Stimulated activated CD4-positive, alpha-beta T cell treated with anti-CD3 and anti-CD28 coated beads, Interleukin-2, amount 100 ng/mL, for 48 hours (primary cell): Measurements from ENCODE around the gene ERF.

Experiments
- DNase-seq, 2 donors: peaks; one replicate each; pipeline ENCODE4 v3.0.0-alpha.2; 2020

ERF gene

DNA sequence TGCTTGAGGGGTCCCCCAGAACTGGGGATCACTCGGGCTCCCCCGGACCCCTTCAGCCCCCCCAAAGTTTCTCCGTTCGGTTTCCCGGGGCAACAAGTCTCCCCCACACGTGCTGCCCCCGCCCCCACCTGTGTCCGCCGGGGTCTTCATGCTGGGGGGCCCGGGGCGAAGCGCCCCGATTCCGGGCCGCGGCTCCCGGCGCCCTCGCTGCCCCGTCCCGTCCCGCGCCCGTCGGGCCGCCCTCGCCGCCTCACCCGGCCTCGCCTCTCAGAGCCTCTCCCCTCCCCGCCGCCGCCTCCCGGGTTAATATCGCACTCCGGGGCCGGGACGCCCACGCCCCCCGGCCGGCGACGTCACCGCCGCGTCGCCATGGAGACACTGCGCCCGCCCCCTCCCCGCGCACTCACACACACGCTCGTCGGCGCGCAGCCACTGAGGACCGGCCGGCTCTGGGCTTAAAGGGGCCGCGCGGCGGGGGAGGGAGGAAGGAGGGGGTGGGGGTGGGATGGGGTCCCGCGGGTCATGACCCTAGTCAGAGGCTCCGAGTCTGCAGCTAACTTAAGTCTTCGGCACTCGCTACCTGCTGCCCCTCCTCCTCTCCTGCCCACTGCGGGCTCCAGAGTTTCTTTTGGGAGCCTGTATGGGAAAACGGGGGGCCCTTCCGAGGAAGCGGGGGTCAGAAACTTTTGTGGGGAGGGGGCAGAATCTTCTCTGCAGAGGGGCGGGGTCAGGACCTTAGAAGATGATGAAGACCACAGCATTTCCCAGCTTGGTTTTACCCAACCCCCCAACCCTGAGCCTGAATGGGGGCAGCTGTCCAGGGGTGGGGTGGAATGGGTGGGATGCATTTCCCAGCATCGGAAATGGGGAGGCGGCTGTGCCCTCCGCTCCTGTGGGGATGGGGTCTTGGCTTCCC lies at the start of gene ERF:
Gene ERF, minus strand, starts transcription at position 279 of the 916 bp plus-strand sequence. Its CDS starts 129 bp downstream, at position 150.
- peak; percentile 91 to 95 for DNase-seq

DNA sequence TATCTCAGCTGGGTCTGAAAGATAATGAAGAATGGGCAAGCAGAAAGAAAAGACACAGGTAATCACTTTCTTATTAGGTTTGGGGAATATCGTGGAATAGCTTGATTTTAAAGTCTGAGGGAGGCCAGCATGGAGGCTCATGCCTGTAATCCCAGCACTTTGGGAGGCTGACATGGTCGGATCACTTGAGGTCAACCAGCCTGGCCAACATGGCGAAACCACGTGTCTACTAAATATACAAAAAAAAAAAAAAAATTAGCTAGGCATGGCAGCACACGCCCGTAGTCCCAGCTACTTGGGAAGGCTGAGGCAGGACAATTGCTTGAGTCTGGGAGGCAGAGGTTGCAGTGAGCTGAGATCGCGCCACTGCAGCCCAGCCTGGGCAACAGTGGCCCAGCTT lies 48.9 kb upstream of the ERF start:
- no peak for DNase-seq

DNA sequence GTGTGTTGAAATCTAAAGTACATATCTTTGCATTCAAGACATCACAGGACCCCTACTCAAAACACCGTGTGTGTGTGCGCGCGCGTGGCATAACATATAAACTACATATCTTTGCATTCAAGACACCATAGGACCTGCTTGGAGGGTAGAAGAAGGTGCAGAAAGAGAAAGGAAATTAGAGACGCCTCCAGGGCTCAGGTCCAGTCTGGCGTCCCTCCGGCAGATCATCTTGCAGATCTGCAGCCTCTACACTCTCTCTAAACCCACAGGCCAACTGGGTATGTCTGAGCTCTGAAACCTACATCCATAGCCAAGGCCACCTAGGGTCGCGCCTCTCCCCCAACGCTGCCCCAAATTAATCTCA lies 48.2 kb upstream of the ERF start:
- no peak for DNase-seq

DNA sequence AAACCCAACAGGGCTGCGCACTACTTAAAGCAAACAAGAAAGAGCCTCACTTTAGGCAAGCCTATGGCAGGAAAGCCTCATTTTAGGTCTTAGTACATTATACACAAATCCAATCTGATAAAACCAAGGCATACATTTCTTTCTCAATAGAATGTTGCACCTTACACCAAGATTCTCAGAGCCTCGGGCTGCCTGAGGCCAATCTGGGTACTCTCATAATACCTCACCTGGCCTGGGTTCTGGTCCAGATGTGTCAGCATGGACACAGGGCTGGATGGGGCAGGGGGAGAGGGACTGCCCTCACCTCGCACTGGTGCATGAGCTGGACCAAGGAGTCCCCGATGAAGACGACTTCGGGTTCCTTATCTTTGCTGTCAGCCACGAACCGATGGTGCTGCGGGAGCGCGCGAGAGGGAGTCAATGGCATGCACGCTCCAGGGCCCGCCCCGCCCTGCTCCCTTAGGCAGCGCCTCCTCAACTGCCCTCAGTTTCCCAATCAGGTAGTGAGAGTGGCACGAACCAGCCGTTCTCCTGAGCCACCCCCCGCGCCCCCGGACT lies 46.8 kb upstream of the ERF start, which contains the start of gene PRR19:
Gene PRR19, plus strand, starts transcription at position 487 of the 558 bp plus-strand sequence. CDS start 7,453 bp downstream, outside the sequence.
- DNase-seq = no peak

DNA sequence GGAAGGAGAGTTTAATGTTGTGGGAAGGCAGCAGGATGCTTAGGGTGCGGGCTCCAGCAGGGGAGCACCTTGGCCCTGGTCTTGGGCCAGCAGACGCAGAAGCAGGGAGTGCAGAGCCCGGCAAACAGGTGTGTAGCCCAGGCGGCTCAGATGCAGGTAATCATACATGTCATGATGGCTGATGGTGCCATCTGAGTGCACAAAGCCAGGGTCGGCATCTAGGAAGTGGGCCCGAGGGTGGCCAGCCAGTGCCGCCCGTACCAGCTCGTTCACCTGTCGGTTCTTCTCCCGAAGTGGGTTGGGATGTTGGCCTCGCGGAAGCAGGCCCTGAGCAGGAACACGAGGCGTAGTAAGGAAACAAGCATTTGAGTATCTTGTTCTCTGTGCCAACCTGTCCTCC lies 42.1 kb upstream of the ERF start:
- no peak for DNase-seq

DNA sequence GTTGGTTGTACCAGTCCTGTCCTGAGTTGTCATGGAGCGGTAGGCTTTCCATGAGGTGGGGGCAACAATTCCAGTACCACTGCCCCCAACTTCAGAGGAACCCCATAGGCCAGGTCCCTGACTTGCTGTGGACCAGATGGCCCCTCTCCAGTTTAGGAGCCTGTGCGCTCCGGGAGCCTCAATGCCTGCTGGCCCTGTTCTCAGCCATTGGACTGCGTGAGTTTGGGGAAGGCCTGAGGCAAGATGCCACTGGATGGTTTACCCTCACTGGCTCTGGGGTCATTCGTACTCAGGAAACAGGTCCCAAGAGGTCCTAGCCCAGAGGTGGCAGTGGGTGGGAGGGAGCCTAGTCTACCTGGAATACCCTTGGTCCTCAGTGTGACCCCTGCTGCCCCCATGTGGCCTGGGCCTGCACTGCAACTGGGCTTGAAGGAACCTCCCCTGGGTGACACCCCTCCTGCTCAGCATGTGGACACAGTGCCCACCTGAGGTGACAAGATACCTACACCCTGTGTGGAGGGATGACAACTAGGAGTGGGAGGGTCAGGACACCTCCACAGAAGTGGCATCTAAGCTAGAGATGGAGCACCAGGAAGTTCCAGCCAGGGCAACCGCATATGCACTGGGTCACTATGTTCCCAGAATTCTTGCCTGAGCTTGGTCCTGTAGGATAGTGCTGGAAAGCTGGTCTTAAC lies 41.0 kb upstream of the ERF start:
- peak; percentile 91 to 95 for DNase-seq

DNA sequence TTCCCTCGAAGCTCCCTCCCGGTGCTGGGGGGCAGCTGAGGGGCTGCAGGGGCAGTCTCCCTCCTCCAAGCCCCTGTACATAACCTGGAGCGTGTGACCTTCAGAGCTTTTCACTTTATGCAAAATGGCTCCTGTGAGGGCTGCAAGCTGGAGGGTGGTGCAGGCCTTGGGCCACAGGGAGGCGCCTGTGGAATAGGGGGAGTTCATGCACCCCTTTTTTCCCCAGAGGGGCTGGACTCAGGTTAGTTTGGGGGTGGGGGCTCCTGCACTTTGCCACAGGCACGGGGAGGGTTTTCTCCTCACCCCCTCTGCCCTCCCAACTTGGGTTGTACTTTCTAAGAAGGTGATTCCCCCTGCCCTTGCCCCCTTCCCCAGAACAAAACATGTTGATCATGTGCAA lies 40.4 kb upstream of the ERF start:
- no peak for DNase-seq

DNA sequence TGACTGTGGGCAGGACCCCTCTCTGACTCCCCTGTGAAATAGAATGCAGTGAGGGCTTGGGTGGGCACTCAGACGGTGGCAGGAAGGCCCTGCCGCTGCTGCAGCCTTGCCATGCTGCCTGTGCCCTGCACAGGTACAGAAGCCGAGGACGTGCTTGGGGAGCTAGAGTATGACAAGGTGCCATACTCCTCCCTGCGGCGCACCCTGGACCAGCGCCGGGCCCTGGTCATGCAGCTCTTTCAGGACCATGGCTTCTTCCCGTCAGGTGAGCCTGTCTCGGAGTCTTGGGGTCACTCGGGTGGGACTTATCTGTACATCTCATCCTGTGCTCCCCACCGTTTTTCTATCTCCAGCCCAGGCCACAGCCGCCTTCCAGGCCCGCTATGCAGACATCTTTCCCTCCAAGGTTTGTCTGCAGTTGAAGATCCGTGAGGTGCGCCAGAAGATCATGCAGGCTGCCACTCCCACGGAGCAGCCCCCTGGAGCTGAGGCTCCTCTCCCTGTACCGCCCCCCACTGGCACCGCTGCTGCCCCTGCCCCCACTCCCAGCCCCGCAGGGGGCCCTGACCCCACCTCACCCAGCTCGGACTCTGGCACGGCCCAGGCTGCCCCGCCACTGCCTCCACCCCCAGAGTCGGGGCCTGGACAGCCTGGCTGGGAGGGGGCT lies 39.7 kb upstream of the ERF start:
- DNase-seq = no peak

DNA sequence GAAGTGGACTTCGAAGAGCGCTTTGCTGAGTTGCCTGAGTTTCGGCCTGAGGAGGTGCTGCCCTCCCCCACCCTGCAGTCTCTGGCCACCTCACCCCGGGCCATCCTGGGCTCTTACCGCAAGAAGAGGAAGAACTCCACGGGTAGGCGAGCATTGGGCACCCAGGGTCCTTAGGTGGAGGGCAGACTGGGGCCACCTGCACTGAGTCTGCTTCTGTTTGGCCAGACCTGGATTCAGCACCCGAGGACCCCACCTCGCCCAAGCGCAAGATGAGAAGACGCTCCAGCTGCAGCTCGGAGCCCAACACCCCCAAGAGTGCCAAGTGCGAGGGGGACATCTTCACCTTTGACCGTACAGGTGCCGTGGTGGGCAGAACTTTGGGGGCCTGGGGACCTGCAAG lies 39.0 kb upstream of the ERF start:
- no peak for DNase-seq

DNA sequence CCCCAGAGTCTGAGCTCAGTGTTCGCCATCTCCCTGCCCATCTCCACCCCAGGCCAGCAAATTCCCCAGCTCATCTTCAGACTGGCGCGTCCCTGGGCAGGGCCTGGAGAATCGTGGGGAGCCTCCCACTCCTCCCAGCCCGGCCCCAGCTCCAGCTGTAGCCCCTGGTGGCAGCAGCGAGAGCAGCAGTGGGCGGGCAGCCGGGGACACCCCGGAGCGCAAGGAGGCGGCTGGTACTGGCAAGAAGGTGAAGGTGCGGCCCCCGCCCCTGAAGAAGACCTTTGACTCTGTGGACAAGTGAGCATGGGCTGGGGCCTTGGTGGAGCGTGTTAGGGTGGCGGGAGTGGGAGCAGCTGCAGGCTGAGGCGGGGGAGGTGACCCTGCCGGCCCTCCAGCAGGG lies 38.6 kb upstream of the ERF start:
- DNase-seq = no peak

DNA sequence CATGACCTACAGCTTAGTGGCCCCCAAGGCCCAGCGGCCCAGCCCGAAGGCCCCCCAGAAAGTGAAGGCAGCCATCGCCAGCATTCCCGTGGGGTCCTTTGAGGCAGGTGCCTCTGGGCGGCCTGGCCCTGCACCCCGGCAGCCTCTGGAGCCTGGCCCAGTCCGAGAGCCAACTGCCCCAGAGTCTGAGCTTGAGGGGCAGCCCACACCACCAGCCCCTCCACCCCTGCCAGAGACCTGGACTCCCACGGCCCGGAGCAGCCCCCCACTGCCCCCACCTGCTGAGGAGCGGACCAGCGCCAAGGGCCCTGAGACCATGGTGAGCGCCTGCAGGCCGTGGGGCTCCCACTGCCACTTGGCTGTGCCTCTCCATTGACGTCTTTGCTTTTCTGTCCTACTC lies 38.0 kb upstream of the ERF start:
- no peak for DNase-seq

DNA sequence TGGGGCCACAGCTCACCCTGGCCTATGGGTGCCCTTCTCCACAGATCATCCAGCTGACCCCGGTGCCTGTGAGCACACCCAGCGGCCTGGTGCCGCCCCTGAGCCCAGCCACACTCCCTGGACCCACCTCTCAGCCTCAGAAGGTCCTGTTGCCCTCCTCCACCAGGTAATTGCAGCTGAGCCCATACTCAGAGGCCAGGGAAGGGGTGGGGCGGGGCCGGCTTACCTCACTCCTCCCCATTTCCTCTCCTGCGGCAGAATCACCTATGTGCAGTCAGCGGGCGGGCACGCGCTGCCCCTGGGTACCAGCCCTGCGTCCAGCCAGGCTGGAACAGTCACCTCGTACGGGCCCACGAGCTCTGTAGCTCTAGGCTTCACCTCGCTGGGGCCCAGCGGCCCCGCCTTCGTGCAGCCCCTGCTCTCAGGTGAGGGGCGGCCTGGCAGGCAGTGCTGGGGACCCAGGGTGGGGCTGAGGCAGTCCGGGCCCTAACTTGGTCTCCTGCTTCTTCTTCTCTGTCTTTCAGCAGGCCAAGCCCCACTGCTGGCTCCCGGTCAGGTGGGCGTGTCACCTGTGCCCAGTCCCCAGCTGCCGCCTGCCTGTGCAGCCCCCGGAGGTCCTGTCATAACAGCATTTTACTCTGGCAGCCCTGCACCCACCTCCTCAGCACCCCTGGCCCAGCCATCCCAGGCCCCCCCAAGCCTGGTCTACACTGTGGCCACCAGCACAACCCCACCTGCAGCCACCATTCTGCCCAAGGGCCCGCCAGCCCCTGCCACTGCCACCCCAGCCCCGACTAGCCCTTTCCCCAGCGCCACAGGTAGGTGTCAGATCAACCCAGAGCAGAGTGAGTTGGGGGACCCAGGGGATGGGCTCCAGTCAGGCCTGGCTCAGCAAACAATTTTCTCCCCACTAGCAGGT lies 37.4 kb upstream of the ERF start:
- no peak for DNase-seq

DNA sequence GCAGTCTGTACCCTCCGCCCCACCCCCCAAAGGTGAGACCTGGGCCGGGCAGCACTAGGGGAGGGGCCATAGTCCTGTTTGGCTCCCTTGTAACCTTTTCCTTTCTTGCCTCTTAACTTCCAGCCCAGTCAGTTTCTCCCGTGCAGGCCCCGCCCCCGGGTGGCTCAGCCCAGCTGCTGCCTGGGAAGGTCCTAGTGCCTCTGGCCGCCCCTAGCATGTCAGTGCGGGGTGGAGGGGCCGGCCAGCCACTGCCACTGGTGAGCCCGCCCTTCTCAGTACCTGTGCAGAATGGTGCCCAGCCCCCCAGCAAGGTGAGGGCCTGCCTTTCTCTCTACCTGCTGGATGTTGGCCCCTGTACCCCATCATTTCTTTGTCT lies 36.5 kb upstream of the ERF start:
- DNase-seq = no peak

DNA sequence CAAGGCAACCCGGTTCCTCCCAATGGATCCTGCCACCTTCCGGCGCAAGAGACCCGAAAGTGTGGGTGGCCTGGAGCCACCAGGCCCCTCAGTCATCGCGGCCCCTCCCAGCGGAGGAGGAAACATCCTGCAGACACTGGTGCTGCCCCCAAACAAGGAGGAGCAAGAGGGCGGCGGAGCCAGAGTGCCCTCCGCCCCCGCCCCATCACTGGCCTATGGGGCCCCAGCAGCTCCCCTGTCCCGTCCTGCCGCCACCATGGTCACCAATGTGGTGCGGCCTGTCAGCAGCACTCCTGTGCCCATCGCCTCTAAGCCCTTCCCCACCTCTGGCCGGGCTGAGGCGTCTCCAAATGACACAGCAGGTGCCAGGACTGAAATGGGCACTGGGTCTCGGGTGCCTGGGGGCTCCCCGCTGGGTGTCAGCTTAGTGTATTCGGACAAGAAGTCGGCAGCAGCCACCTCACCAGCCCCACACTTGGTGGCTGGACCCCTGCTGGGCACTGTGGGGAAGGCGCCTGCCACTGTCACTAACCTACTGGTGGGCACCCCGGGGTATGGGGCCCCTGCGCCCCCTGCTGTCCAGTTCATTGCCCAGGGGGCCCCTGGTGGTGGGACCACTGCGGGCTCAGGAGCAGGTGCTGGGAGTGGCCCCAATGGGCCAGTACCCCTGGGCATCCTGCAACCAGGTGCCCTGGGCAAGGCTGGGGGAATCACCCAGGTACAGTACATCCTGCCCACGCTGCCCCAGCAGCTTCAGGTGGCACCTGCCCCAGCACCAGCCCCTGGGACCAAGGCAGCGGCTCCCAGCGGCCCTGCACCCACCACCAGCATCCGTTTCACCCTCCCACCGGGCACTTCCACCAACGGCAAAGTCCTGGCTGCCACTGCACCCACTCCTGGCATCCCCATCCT lies 35.9 kb upstream of the ERF start:
- peak; percentile 39 to 55 for DNase-seq

DNA sequence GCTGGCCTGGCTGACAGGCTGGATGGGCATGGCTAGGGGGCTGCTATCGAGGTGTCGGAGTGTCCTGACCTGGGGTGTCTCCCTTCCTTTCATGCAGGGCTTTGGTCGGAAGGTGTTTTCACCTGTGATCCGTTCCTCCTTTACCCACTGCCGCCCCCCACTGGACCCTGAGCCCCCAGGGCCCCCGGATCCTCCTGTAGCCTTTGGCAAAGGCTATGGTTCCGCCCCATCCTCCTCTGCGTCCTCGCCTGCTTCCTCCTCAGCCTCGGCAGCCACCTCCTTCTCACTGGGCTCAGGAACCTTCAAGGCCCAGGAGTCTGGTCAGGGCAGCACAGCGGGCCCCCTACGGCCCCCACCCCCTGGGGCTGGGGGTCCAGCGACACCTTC lies 35.2 kb upstream of the ERF start:
- no peak for DNase-seq

DNA sequence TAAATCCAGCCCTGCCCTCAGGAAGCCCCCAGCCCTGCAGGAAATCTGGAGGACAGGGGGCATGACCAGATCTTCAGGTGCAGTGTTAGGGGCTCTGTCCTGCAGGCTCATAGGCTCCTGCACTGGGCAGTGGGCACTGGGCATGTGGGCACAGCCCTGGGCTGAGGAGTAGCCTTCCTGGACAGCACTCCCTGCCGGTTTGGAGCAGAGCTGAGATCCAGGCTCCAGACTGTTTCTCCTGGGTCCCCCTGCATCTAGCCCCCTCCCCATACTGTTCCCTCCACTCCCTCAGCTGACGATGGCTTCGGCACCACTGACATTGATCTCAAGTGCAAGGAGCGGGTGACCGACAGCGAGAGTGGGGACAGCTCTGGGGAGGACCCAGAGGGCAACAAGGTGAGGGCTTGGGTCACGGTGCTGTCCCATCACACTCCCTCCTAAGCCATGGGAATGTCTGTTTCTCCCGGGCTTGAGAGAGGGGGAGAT lies 34.7 kb upstream of the ERF start:
- DNase-seq = no peak

DNA sequence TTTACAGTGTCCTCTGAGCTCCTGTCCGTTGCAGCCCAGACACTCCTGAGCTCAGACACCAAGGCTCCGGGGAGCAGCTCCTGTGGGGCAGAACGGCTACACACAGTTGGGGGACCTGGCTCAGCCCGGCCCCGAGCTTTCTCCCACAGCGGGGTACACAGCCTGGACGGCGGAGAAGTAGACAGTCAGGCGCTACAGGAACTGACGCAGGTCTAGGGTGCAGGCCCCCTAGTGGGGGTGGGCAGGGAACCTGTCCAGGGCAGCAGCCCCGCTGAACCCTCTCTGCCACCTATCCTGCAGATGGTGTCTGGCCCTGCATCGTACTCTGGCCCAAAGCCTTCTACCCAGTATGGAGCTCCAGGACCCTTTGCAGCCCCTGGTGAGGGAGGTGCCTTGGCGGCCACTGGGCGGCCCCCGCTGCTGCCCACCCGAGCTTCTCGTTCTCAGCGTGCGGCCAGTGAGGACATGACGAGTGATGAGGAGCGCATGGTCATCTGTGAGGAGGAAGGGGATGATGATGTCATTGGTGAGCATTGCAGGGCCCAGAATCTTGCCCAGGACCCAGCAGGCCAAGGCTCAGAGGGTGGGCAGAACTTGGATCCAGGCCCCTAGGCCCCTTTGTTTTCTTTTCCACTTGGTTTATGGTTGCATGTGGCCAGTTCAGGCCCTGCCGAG lies 34.1 kb upstream of the ERF start:
- no peak for DNase-seq

DNA sequence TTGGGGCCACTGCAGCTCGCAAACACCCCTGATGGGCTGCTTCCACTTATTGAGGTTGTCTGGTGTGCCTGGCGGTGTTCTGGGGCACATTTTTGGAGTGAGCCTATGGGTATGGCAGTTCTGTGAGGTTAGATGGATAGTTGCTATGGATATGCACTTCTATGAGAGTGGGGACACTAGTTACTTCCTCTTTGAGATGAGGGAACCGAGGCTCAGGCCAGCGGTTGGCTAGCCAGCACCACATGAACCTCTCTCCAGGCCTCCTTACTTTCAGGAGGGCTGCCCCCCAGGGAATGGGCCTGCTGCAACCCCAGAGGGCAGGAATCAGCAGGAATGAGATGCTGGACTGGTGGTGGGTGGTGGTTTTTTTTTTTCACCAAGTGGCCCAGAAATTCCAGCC lies 33.5 kb upstream of the ERF start:
- no peak for DNase-seq

DNA sequence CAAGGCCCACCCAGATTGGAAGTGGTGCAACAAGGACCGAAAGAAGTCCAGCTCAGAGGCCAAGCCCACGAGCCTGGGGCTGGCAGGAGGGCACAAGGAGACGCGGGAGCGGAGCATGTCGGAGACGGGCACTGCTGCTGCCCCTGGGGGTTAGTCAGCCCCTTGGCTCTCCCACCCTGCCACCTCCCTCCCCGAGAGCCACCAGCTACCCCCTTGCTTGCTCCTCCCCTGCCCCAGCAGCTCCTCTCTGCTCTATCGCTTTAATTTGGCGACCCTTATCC lies 32.8 kb upstream of the ERF start:
- DNase-seq = no peak

DNA sequence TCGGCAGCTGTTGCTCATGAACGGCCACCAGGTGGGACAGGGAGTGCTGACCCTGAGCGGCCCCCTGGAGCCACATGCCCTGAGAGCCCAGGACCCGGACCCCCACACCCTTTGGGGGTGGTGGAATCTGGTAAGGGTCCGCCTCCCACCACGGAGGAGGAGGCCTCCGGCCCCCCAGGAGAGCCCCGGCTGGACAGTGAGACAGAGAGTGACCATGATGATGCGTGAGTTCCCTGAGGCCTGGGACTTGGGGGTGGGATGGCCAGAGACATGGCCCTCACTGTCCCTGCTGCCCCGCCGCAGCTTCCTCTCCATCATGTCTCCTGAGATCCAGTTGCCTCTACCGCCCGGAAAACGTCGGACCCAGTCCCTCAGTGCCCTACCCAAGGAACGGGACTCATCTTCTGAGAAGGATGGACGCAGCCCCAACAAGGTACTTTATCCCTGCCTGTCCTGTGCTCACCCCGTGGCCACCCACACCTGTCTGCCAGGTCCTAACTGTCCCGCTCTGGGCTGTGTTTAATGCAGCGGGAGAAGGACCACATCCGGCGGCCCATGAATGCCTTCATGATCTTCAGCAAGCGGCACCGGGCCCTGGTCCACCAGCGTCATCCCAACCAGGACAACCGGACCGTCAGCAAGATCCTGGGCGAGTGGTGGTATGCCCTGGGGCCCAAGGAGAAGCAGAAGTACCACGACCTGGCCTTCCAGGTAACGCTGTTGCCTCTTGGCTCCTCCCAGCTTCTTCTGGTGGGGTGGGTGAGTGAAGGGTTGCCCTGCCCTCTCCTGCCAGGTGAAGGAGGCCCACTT lies 32.3 kb upstream of the ERF start:
- DNase-seq = no peak
